K562 (cell line): Measurements from ENCODE around the gene KMT2C.

Source experiments
- FOS ChIP-seq: IDR thresholded peaks from 3 replicates; pipeline ENCODE4 v1.6.1; 2011; ENCODE audit not compliant: insufficient read length; ENCODE audit errors: extremely low read depth
- POLR2AphosphoS5 ChIP-seq: IDR thresholded peaks from 2 replicates; pipeline ENCODE4 v1.6.1; 2011; ENCODE audit warnings: mild to moderate bottlenecking, low read depth, low read length, moderate library complexity; ENCODE audit not compliant: control insufficient read depth, insufficient read depth
- SIX5 ChIP-seq, 2 experiments: IDR thresholded peaks; 2 replicates each; pipeline ENCODE4 v1.6.1; 2011; ENCODE audit warnings: low read length in 2 of 2, borderline replicate concordance in 1 of 2, low read depth in 1 of 2, mild to moderate bottlenecking in 1 of 2, moderate library complexity in 1 of 2; ENCODE audit not compliant: insufficient read depth in 1 of 2
- ZFP36 ChIP-seq: fragments of 150-350 bp; IDR thresholded peaks from 2 replicates; pipeline ENCODE4 v1.6.1; 2018; ENCODE audit warnings: low read length, low read depth; ENCODE audit not compliant: partially characterized antibody
- TF ChIP-seq, protein P1 (sequence below), 2 experiments: fragments of 200-800 bp in 1 of 2; sonication (Bioruptor generic) in 1 of 2; sonication (generic) in 1 of 2; formaldehyde crosslinking in 1 of 2; IDR thresholded peaks in 1 of 2; conservative IDR thresholded peaks in 1 of 2; 2 replicates each; pipeline versions ENCODE4 v1.5.0 to v1.6.1; 2016 to 2020; ENCODE audit warnings: missing compliant biosample characterization in 1 of 2, missing genetic modification characterization in 1 of 2, missing genetic modification reagents in 1 of 2

DNA sequence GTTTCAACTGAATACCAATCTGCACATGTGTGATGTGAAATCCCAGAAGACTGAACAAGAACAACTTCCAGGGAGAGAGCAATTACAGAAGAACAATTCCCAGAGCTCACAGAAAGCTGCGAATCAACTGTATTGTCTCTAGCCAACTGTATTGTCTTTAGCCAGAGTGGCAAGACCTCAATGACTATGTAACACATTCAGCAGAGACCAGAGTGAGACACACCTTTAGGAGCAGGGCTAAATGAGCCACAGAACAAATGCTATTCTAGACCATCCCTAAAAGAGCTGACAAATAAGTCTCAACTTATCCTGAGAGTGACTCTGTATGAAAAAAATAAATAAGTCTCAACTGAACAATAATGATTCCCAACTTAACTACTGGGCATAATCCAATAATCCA, 72.0 kb downstream of the KMT2C start:
- no peak for TF ChIP-seq POLR2AphosphoS5
- TF ChIP-seq ZFP36, result no peak
- TF ChIP-seq, protein P1, sequence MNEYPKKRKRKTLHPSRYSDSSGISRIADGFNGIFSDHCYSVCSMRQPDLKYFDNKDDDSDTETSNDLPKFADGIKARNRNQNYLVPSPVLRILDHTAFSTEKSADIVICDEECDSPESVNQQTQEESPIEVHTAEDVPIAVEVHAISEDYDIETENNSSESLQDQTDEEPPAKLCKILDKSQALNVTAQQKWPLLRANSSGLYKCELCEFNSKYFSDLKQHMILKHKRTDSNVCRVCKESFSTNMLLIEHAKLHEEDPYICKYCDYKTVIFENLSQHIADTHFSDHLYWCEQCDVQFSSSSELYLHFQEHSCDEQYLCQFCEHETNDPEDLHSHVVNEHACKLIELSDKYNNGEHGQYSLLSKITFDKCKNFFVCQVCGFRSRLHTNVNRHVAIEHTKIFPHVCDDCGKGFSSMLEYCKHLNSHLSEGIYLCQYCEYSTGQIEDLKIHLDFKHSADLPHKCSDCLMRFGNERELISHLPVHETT (CRISPR knock-in tag; conservative IDR thresholded peaks at IDR 0.05 in 1 of 2, IDR thresholded peaks at IDR 0.05 in 1 of 2), result no peak
- TF ChIP-seq FOS, result no peak
- no peak for TF ChIP-seq SIX5 (IDR thresholded peaks at IDR 0.05; ENCODE audit: borderline replicate concordance in 1 of 2, insufficient read depth in 1 of 2, low read depth in 1 of 2, low read length in 2 of 2)
